GM19452 (cell line): ENCODE data around the gene FSD1.

Experiments
- ATAC-seq: cut with Tn5 transposase; IDR thresholded peaks from one replicate; pipeline ENCODE4 v1.9.1; 2021; ENCODE audit not compliant: unreplicated experiment

FSD1 gene

GRCh38 chr19:4362101-4362828, 57.9 kb downstream of the FSD1 start:
- ATAC-seq, result no peak

GRCh38 chr19:4362831-4363545, 58.6 kb downstream of the FSD1 start:
- no peak for ATAC-seq

- no peak for ATAC-seq
Observed at GRCh38 chr19:4363571-4364304, 59.3 kb downstream of the FSD1 start.

- ATAC-seq, result no peak
Observed at GRCh38 chr19:4365341-4365740, 60.9 kb downstream of the FSD1 start.

GRCh38 chr19:4365791-4366665, 61.6 kb downstream of the FSD1 start:
- ATAC-seq, result no peak

- no peak for ATAC-seq
Observed at GRCh38 chr19:4366666-4367335, 62.4 kb downstream of the FSD1 start.

- ATAC-seq, result no peak
Observed at GRCh38 chr19:4367336-4367723, 62.9 kb downstream of the FSD1 start.

- no peak for ATAC-seq
Observed at GRCh38 chr19:4367781-4368127, 63.4 kb downstream of the FSD1 start.

- ATAC-seq, result no peak
Observed at GRCh38 chr19:4368128-4368820, 63.9 kb downstream of the FSD1 start.

GRCh38 chr19:4369109-4369887, 64.9 kb downstream of the FSD1 start:
- peak; percentile 58 for ATAC-seq

- peak; percentile 42 for ATAC-seq
Observed at GRCh38 chr19:4369888-4370260, 65.5 kb downstream of the FSD1 start.

- ATAC-seq, result no peak
Observed at GRCh38 chr19:4370418-4371041, 66.1 kb downstream of the FSD1 start.

- no peak for ATAC-seq
Observed at GRCh38 chr19:4371247-4372164, 67.1 kb downstream of the FSD1 start.

GRCh38 chr19:4372165-4373012, 68.0 kb downstream of the FSD1 start:
- no peak for ATAC-seq

GRCh38 chr19:4373013-4373367, 68.6 kb downstream of the FSD1 start:
- ATAC-seq, result no peak
